ENCODE results near the gene UBQLN4. TPM values are rescaled to one million over a fixed set of nuclear protein-coding genes. Genes with fewer than 3 reads are reported as not detected.

Gene UBQLN4
- total RNA-seq, 2 experiments from 2014 or later: 33.2 to 37.1 TPM

GRCh38 chr1:156077430-156077760 is 23.8 kb upstream of the UBQLN4 start:
- DNase-seq (ENCODE audit: low spot score): no peak
- ChIA-PET POLR2A (no interaction called here), CTCF (ENCODE audit: unreplicated experiment) (no interaction called here)
- Histone ChIP-seq H3K9me2 (ENCODE audit: insufficient read depth, low read length) (no peaks in the 10 kb centered on the region), H3K4me2 (ENCODE audit: low read length) (no peak overlapping the region; the same call in 1 of the 2 replicates), H3K4me3 (ENCODE audit: low read depth, low read length, poor library complexity, severe bottlenecking) (no peak overlapping the region), H2AFZ (ENCODE audit: low read length) (no peak overlapping the region), H3K9me3 (ENCODE audit: low read length) (no peaks in the 10 kb centered on the region), H3K27ac (ENCODE audit: low read depth, low read length, poor library complexity, severe bottlenecking) (no peak overlapping the region), H3K36me3 (ENCODE audit: insufficient read depth, low read length) (no peaks in the 10 kb centered on the region), H4K20me1 (ENCODE audit: insufficient read depth, low read length) (no peaks in the 10 kb centered on the region), H3K79me2 (ENCODE audit: insufficient read depth, low read depth, low read length) (0 out of 2 replicates have a peak, but pooled peaks cover 3% of the 10 kb centered on the region), H3K4me1 (ENCODE audit: insufficient read depth, low read length, poor library complexity, severe bottlenecking) (peaks cover 32% of the 10 kb centered on the region)
- no TSS peak for BruUV-seq (replicated peaks)
- intact Hi-C loops (cut with micrococcal nuclease; ENCODE audit: unreplicated experiment): no loop called here
- TF ChIP-seq, protein P1, sequence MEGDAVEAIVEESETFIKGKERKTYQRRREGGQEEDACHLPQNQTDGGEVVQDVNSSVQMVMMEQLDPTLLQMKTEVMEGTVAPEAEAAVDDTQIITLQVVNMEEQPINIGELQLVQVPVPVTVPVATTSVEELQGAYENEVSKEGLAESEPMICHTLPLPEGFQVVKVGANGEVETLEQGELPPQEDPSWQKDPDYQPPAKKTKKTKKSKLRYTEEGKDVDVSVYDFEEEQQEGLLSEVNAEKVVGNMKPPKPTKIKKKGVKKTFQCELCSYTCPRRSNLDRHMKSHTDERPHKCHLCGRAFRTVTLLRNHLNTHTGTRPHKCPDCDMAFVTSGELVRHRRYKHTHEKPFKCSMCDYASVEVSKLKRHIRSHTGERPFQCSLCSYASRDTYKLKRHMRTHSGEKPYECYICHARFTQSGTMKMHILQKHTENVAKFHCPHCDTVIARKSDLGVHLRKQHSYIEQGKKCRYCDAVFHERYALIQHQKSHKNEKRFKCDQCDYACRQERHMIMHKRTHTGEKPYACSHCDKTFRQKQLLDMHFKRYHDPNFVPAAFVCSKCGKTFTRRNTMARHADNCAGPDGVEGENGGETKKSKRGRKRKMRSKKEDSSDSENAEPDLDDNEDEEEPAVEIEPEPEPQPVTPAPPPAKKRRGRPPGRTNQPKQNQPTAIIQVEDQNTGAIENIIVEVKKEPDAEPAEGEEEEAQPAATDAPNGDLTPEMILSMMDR (conservative IDR thresholded peaks at IDR 0.05; ENCODE audit: low read length): no peak
- no peak for TF ChIP-seq EZH2phosphoT487 (IDR thresholded peaks at IDR 0.05; ENCODE audit: borderline replicate concordance, low read depth, low read length)

- CTCF ChIA-PET (ENCODE audit: unreplicated experiment): no interaction called here
Measured at GRCh38 chr1:156076609-156077429, 23.2 kb upstream of the UBQLN4 start.

More at GRCh38 chr1:156076609-156077429, 23.2 kb upstream of the UBQLN4 start:
- peak; percentile 80 for DNase-seq (ENCODE audit: low spot score)
- H3K9me2 ChIP-seq (ENCODE audit: insufficient read depth, low read length): no peaks in the 10 kb centered on the region
- no peaks in the 10 kb centered on the region for H3K36me3 ChIP-seq (ENCODE audit: insufficient read depth, low read length)
- H3K27ac ChIP-seq (ENCODE audit: low read depth, low read length, poor library complexity, severe bottlenecking): peak overlapping the region; percentile 2
- peak overlapping the region; percentile 76 for H3K4me2 ChIP-seq (ENCODE audit: low read length)
- peak overlapping the region; percentile 70 for H3K4me3 ChIP-seq (ENCODE audit: low read depth, low read length, poor library complexity, severe bottlenecking)
- TF ChIP-seq, protein P1 (conservative IDR thresholded peaks at IDR 0.05; ENCODE audit: low read length): no peak
- TF ChIP-seq EZH2phosphoT487 (IDR thresholded peaks at IDR 0.05; ENCODE audit: borderline replicate concordance, low read depth, low read length): no peak
- no TSS peak for BruUV-seq (replicated peaks)
- no peaks in the 10 kb centered on the region for H4K20me1 ChIP-seq (ENCODE audit: insufficient read depth, low read length)
- intact Hi-C loops (cut with micrococcal nuclease; ENCODE audit: unreplicated experiment): no loop called here
- H3K9me3 ChIP-seq (ENCODE audit: low read length): no peaks in the 10 kb centered on the region
- H2AFZ ChIP-seq (ENCODE audit: low read length): peak overlapping the region; percentile 15; the same call in 1 of the 2 replicates
- peaks cover 32% of the 10 kb centered on the region for H3K4me1 ChIP-seq (ENCODE audit: insufficient read depth, low read length, poor library complexity, severe bottlenecking)
- 0 out of 2 replicates have a peak, but pooled peaks cover 3% of the 10 kb centered on the region for H3K79me2 ChIP-seq (ENCODE audit: insufficient read depth, low read depth, low read length)
- POLR2A ChIA-PET: no interaction called here
